Neural cell (in vitro differentiated cells): ENCODE data around the gene TMEM184C.

ENCODE experiments used
- CTCF ChIP-seq: fragments of 450-650 bp; IDR thresholded peaks from 2 replicates; pipeline ENCODE4 v1.5.1; 2014; ENCODE audit warnings: antibody characterized with exemption, mild to moderate bottlenecking, moderate library complexity; ENCODE audit not compliant: poor library complexity, severe bottlenecking
- EP300 ChIP-seq: fragments of 450-650 bp; conservative IDR thresholded peaks from 2 replicates; pipeline ENCODE4 v1.6.1; 2014; ENCODE audit warnings: antibody characterized with exemption, mild to moderate bottlenecking, moderate library complexity; ENCODE audit not compliant: poor library complexity, severe bottlenecking
- EZH2 ChIP-seq: fragments of 200-600, 300-800 bp; shearing (Covaris generic), sonication (generic); IDR thresholded peaks from 2 replicates; pipeline ENCODE4 v1.6.1; 2014; ENCODE audit warnings: antibody characterized with exemption, low read length, borderline replicate concordance, mild to moderate bottlenecking; ENCODE audit not compliant: insufficient read depth, poor library complexity, severe bottlenecking
- TAF1 ChIP-seq: IDR thresholded peaks from 2 replicates; pipeline ENCODE4 v1.6.1; 2012; ENCODE audit warnings: low read depth

- TF ChIP-seq CTCF: no peak
- TF ChIP-seq EP300: no peak
- no peak for TF ChIP-seq TAF1
- no peak for TF ChIP-seq EZH2
Observed at GRCh38 chr4:147638942-147639341, 21.7 kb downstream of the TMEM184C start.
